Effector memory CD4-positive, alpha-beta T cell (primary cell): ENCODE measurements around the gene PLAAT4.

Source experiments
- DNase-seq, 3 donors: peaks; one replicate each; pipeline ENCODE4 v3.0.0-alpha.2; 2020
- H3K27ac ChIP-seq: 2 replicates; pipeline ENCODE4 v1.7.0; 2013; ENCODE audit warnings: mild to moderate bottlenecking, low read length, moderate library complexity; ENCODE audit not compliant: insufficient read depth, poor library complexity, severe bottlenecking
- H3K27me3 ChIP-seq: replicated peaks from 2 replicates; pipeline ENCODE4 v1.7.0; 2013; ENCODE audit warnings: mild to moderate bottlenecking, low read length; ENCODE audit not compliant: insufficient read depth, control insufficient read depth, poor library complexity, severe bottlenecking
- H3K36me3 ChIP-seq: 2 replicates; pipeline ENCODE4 v1.7.0; 2013; ENCODE audit warnings: mild to moderate bottlenecking, low read length, moderate library complexity; ENCODE audit not compliant: control insufficient read depth, insufficient read depth
- H3K4me1 ChIP-seq: 2 replicates; pipeline ENCODE4 v1.7.0; 2013; ENCODE audit warnings: low read length, mild to moderate bottlenecking; ENCODE audit not compliant: control insufficient read depth, insufficient read depth, poor library complexity, severe bottlenecking
- H3K4me3 ChIP-seq: 2 replicates; pipeline ENCODE4 v1.7.0; 2013; ENCODE audit warnings: low read length, low read depth, mild to moderate bottlenecking; ENCODE audit not compliant: insufficient read depth, poor library complexity, severe bottlenecking
- H3K9me3 ChIP-seq: 2 replicates; pipeline ENCODE4 v1.7.0; 2013; ENCODE audit warnings: mild to moderate bottlenecking, low read length, moderate library complexity; ENCODE audit not compliant: control insufficient read depth

PLAAT4 gene

GRCh38 chr11:63510360-63511047 lies 26.1 kb upstream of the PLAAT4 start:
- no peaks in the 10 kb centered on the region for H3K9me3 ChIP-seq
- no peaks in the 10 kb centered on the region for H3K27me3 ChIP-seq
- H3K4me3 ChIP-seq: no peak overlapping the region
- no peak overlapping the region for H3K27ac ChIP-seq
- peaks cover 3% of the 10 kb centered on the region for H3K4me1 ChIP-seq
- H3K36me3 ChIP-seq: no peaks in the 10 kb centered on the region
- no peak for DNase-seq

DNA sequence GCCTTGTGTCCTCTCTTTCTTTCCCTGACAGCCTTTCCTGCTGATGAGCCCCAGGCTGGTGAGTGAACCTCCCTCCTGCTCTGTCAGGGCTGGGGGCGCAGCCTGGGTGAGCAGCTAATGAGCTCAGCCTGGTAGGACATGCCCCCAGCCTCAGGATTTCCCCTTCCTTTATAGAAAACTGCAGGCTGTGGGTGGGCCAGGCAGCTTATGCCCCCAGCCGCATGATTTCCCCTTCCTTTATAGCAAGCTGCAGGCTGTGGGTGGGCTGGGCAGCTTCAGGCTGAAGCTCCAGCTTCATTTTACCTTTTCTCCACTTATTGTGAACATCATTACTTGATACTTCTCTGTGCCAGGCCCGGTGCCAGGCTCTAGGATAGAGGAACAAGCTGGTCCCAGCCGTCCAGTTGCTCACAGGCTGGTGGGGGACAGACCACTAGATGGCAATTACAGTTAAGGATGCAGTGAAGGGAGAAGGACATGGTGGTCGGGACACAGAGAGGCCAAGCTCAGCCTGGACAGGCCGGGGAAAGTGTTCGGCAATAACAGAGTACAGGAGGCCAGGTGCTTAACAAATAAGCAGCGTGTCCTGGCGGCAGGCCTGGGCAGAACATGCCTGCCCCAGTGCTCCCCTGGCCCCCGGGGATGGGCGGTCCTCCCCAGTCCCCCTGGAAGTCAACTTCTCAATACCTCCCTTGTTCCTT lies 25.4 kb upstream of the PLAAT4 start:
- no peak overlapping the region for H3K27ac ChIP-seq
- no peaks in the 10 kb centered on the region for H3K4me1 ChIP-seq
- no peaks in the 10 kb centered on the region for H3K36me3 ChIP-seq
- H3K4me3 ChIP-seq: no peak overlapping the region
- no peaks in the 10 kb centered on the region for H3K9me3 ChIP-seq
- no peaks in the 10 kb centered on the region for H3K27me3 ChIP-seq
- DNase-seq: no peak

- Histone ChIP-seq H3K9me3 (no peaks in the 10 kb centered on the region), H3K27ac (no peak overlapping the region), H3K4me3 (no peak overlapping the region), H3K27me3 (no peaks in the 10 kb centered on the region), H3K36me3 (no peaks in the 10 kb centered on the region), H3K4me1 (no peaks in the 10 kb centered on the region)
- no peak for DNase-seq
Measured at GRCh38 chr11:63512816-63513215, 23.8 kb upstream of the PLAAT4 start.

DNA sequence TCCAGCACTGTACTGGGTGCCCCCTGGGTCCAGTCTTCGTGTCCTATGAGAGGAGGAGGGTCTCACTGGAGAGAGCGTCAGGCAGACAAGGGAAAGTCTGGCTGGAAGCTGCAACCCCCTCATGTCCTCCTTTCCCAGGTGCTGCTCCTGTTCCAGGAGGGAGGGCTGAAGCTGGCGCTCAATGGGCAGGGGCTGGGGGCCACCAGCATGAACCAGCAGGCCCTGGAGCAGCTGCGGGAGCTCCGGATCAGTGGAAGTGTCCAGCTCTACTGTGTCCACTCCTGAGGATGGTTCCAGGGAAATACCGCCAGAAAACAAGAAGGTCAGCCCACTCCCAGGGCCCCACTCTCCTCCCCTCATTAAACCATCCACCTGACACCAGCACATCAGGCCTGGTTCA lies 20.5 kb upstream of the PLAAT4 start:
- no peak overlapping the region for H3K4me3 ChIP-seq
- H3K4me1 ChIP-seq: peaks cover 4% of the 10 kb centered on the region
- H3K27ac ChIP-seq: no peak overlapping the region
- H3K27me3 ChIP-seq: no peaks in the 10 kb centered on the region
- H3K36me3 ChIP-seq: no peaks in the 10 kb centered on the region
- no peaks in the 10 kb centered on the region for H3K9me3 ChIP-seq
- DNase-seq: no peak

- no peak overlapping the region for H3K4me3 ChIP-seq
- no peaks in the 10 kb centered on the region for H3K27me3 ChIP-seq
- H3K36me3 ChIP-seq: no peaks in the 10 kb centered on the region
- DNase-seq: no peak
- H3K9me3 ChIP-seq: no peaks in the 10 kb centered on the region
- no peak overlapping the region for H3K27ac ChIP-seq
- peaks cover 4% of the 10 kb centered on the region for H3K4me1 ChIP-seq
Measured at GRCh38 chr11:63517156-63517555, 19.5 kb upstream of the PLAAT4 start.

DNA sequence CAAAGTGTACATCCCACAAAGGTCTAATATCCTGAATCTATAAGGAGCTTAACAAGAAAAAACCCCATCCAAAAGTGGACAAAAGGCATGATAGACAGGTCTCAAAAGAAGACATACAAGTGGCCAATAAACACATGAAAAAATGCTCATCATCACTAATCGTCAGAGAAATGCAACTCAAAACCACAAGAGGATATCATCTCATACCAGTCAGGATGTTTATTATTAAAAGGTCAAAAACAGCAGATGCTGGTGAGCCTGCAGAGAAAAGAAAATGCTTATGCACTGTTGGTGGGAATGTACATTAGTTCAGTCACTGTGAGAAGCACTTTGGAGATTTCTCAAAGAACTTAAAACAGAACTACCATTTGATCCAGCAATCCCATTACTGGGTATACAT lies 18.1 kb upstream of the PLAAT4 start:
- Histone ChIP-seq H3K27ac (no peak overlapping the region), H3K4me3 (no peak overlapping the region), H3K36me3 (no peaks in the 10 kb centered on the region), H3K27me3 (no peaks in the 10 kb centered on the region), H3K9me3 (no peaks in the 10 kb centered on the region), H3K4me1 (peaks cover 4% of the 10 kb centered on the region)
- DNase-seq: no peak

GRCh38 chr11:63520606-63521170 lies 15.9 kb upstream of the PLAAT4 start:
- H3K36me3 ChIP-seq: no peaks in the 10 kb centered on the region

DNA sequence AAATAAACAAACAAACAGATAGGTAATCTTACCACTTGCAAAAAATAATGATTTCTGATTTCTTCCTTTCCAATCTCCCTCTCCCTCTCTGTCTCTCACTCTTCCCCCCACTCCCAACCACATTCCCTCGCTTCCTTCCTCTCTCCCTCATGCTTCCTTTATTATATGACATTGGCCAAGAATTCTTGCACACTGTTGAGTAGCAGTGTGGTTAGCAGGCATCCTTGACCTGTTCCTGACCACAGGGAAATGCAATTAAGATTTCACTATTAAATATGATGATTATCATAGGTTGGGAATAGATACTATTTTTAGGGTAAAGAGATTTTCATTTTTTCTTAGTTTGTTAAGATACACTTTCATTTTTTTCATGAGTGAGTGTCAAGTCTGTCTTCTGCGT lies 14.7 kb upstream of the PLAAT4 start:
- H3K27ac ChIP-seq: no peak overlapping the region
- H3K9me3 ChIP-seq: no peaks in the 10 kb centered on the region
- H3K4me1 ChIP-seq: peaks cover 4% of the 10 kb centered on the region
- DNase-seq: no peak
- H3K36me3 ChIP-seq: no peaks in the 10 kb centered on the region
- no peak overlapping the region for H3K4me3 ChIP-seq
- no peaks in the 10 kb centered on the region for H3K27me3 ChIP-seq

More at GRCh38 chr11:63520606-63521170, 15.9 kb upstream of the PLAAT4 start:
- H3K4me3 ChIP-seq: no peak overlapping the region
- no peaks in the 10 kb centered on the region for H3K27me3 ChIP-seq
- no peaks in the 10 kb centered on the region for H3K9me3 ChIP-seq
- H3K4me1 ChIP-seq: peaks cover 4% of the 10 kb centered on the region
- no peak for DNase-seq
- no peak overlapping the region for H3K27ac ChIP-seq

DNA sequence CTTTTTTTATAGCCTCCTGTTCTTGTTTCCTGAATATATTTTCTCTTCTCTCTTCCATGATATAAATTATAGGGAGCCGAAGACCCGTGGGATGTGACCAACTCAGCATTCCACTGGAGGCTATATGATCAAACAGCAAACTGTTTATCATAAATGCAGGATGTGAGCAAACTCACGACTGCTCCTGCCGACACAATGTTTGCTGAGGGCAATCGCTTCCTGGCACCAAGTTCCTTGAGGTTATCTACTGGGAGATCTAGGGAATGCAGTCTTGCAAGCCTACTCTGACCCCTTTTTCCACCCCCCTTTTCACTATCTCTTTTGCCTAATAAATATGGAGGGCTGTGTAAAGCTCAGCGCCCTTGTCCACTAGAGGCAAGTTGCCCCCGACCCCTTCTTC lies 13.5 kb upstream of the PLAAT4 start:
- no peak overlapping the region for H3K4me3 ChIP-seq
- no peak for DNase-seq
- no peak overlapping the region for H3K27ac ChIP-seq
- peaks cover 4% of the 10 kb centered on the region for H3K4me1 ChIP-seq
- H3K27me3 ChIP-seq: no peaks in the 10 kb centered on the region
- no peaks in the 10 kb centered on the region for H3K36me3 ChIP-seq
- H3K9me3 ChIP-seq: no peaks in the 10 kb centered on the region

DNA sequence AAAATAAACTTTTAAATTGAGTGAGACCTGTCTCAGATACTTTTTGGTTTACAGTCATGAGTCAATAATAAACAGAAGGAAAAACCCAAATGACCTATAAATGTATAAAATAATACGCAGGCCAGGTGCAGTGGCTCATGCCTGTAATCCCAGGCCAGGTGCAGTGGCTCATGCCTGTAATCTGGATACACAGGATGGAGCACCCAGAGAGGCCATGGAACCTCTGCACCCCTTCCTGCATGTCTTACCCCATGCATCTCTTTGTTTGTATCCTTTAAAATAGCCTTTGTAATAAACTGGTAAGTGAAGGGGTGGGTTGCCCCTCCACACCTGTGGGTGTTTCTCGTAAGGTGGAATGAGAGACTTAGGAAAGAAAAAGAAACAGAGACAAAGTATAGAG lies 8.9 kb upstream of the PLAAT4 start:
- H3K4me3 ChIP-seq: no peak overlapping the region
- H3K4me1 ChIP-seq: peaks cover 15% of the 10 kb centered on the region
- H3K27me3 ChIP-seq: no peaks in the 10 kb centered on the region
- DNase-seq: no peak
- H3K27ac ChIP-seq: no peak overlapping the region
- no peaks in the 10 kb centered on the region for H3K36me3 ChIP-seq
- H3K9me3 ChIP-seq: no peaks in the 10 kb centered on the region
